Nephron (organoid): ENCODE data around the gene BICC1.

Experiments used
- H3K27ac Mint-ChIP-seq, 3 experiments: 2 replicates each; pipeline ENCODE4 v1.8.0; 2020; ENCODE audit warnings: mixed read lengths in 3 of 3, mild to moderate bottlenecking in 2 of 3, moderate library complexity in 1 of 3
- H3K27me3 Mint-ChIP-seq: 2 replicates; pipeline ENCODE4 v1.8.0; 2021; ENCODE audit warnings: low read depth, mild to moderate bottlenecking, moderate library complexity, mixed read lengths
- H3K36me3 Mint-ChIP-seq: 2 replicates; pipeline ENCODE4 v1.8.0; 2020; ENCODE audit warnings: low read depth, mixed read lengths
- H3K4me1 Mint-ChIP-seq: 2 replicates; pipeline ENCODE4 v1.8.0; 2020; ENCODE audit warnings: mixed read lengths
- H3K4me3 Mint-ChIP-seq, 3 experiments: 2 replicates each; pipeline ENCODE4 v1.8.0; 2020; ENCODE audit warnings: mild to moderate bottlenecking in 3 of 3, mixed read lengths in 3 of 3, moderate library complexity in 2 of 3
- H3K9me3 Mint-ChIP-seq: 2 replicates; pipeline ENCODE4 v1.8.0; 2020; ENCODE audit warnings: mixed read lengths
- CTCF ChIP-seq, 3 experiments: fragments of 200-600 bp; sonication (generic); IDR thresholded peaks; one replicate each; pipeline ENCODE4 v1.5.0; 2021; ENCODE audit warnings: antibody characterized with exemption in 3 of 3; ENCODE audit not compliant: unreplicated experiment in 3 of 3

The BICC1 gene

DNA sequence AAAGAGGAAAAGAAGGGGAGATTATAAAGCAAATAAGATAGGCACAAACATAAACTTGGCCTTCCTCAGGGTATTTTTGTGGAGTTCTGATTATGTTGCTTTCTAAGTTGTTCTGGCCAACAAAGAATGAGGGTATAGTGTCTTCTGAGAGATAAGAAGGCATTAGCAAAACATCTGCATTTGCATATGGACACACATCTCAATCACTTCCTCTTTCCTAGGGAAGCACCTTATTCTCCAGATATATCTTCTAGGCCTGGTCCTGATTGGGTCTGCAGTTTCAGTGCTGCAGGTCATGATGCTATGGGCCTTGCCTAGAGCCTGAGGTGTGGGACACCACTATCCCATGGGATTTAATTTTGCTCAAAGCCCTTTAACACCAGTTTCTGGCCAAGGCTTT lies 355.0 kb downstream of the BICC1 start:
- Mint-ChIP-seq H3K9me3 (peaks cover 5% of the 10 kb centered on the region), H3K36me3 (peaks cover 9% of the 10 kb centered on the region), H3K4me3 (no peak overlapping the region), H3K27ac (no peak overlapping the region), H3K4me1 (no peaks in the 10 kb centered on the region), H3K27me3 (no peaks in the 10 kb centered on the region)
- TF ChIP-seq CTCF (IDR thresholded peaks at IDR 0.05; ENCODE audit: unreplicated experiment in 3 of 3), result no peak

DNA sequence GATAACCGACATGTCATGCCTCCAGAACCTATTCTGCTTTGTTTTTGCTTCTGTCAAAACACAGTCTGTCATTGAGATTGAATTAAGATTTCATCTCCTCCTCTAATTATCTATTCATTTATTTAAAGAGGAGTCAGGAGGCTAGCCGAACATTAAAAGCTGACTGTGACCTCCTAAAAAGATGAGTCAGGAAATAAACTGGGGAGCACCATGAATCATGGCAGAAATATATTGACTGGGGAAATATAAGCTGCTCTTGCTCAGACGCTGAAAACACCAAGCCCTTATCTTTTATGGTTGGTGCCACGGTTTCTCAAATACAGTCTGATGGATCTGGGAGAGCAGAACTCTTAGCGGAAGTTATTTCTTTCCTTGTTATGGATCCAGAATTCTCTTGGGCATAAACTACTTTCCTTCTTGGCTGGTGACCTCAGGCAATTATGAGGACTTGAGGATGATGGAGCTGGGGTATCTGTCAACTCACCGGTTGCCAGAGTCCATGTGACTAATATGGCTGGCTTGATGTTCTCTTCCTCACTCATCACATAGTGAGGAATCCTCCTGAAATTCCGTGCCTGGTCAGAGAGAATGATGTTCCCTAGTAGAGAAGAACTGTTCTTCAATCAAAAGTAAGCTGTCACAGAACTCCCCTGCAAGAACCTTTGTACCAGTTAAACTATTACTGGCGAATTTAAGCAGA lies 356.2 kb downstream of the BICC1 start:
- no peaks in the 10 kb centered on the region for H3K27me3 Mint-ChIP-seq
- TF ChIP-seq CTCF (IDR thresholded peaks at IDR 0.05; ENCODE audit: unreplicated experiment in 3 of 3), result no peak
- no peak overlapping the region for H3K27ac Mint-ChIP-seq
- no peak overlapping the region for H3K4me3 Mint-ChIP-seq
- H3K36me3 Mint-ChIP-seq, result peaks cover 12% of the 10 kb centered on the region
- no peaks in the 10 kb centered on the region for H3K4me1 Mint-ChIP-seq
- peaks cover 8% of the 10 kb centered on the region for H3K9me3 Mint-ChIP-seq

- Mint-ChIP-seq H3K27me3 (no peaks in the 10 kb centered on the region), H3K9me3 (peaks cover 8% of the 10 kb centered on the region), H3K4me1 (no peaks in the 10 kb centered on the region), H3K4me3 (no peak overlapping the region), H3K27ac (no peak overlapping the region), H3K36me3 (peaks cover 11% of the 10 kb centered on the region)
- no peak for TF ChIP-seq CTCF (IDR thresholded peaks at IDR 0.05; ENCODE audit: unreplicated experiment in 3 of 3)
Measured at GRCh38 chr10:58870070-58870469, 357.4 kb downstream of the BICC1 start.

GRCh38 chr10:58873161-58873560 lies 360.5 kb downstream of the BICC1 start:
- peaks cover 8% of the 10 kb centered on the region for H3K9me3 Mint-ChIP-seq
- no peak overlapping the region for H3K4me3 Mint-ChIP-seq
- H3K36me3 Mint-ChIP-seq, result peaks cover 8% of the 10 kb centered on the region
- TF ChIP-seq CTCF (IDR thresholded peaks at IDR 0.05; ENCODE audit: unreplicated experiment in 3 of 3), result no peak
- no peaks in the 10 kb centered on the region for H3K27me3 Mint-ChIP-seq
- no peak overlapping the region for H3K27ac Mint-ChIP-seq
- no peaks in the 10 kb centered on the region for H3K4me1 Mint-ChIP-seq
